ENCODE data around the gene NBDY. TPM values are rescaled to one million over a fixed set of nuclear protein-coding genes. Genes with fewer than 3 reads are reported as not detected.

NBDY gene
- total RNA-seq, 1 donor from 2014 or later = 21.4 TPM

- intact Hi-C loops (cut with DNase I) = no loop called here
- no peak for DNase-seq (ENCODE audit: missing footprints)
- no peak for ATAC-seq
Measured at GRCh38 chrX:56782352-56782751, 53.3 kb downstream of the NBDY start.

GRCh38 chrX:56782791-56783449 lies 53.9 kb downstream of the NBDY start:
- ATAC-seq = no peak
- no peak for DNase-seq (ENCODE audit: missing footprints)
- intact Hi-C loops (cut with DNase I) = no loop called here

- DNase-seq (ENCODE audit: missing footprints) (no peak), ATAC-seq (no peak)
- intact Hi-C loops (cut with DNase I) = no loop called here
Measured at GRCh38 chrX:56783450-56783831, 54.4 kb downstream of the NBDY start.

GRCh38 chrX:56783996-56784620 lies 55.1 kb downstream of the NBDY start:
- ATAC-seq (no peak), DNase-seq (ENCODE audit: missing footprints) (no peak)
- intact Hi-C loops (cut with DNase I) = no loop called here

GRCh38 chrX:56784666-56785065 lies 55.6 kb downstream of the NBDY start:
- intact Hi-C loops (cut with DNase I) = no loop called here
- DNase-seq (ENCODE audit: missing footprints) (no peak), ATAC-seq (no peak)

GRCh38 chrX:56785442-56785841 lies 56.4 kb downstream of the NBDY start:
- ATAC-seq = no peak
- intact Hi-C loops (cut with DNase I) = no loop called here

GRCh38 chrX:56786889-56787733 lies 58.1 kb downstream of the NBDY start:
- intact Hi-C loops (cut with DNase I) = no loop called here
- ATAC-seq (no peak), DNase-seq (ENCODE audit: missing footprints) (no peak)

More at GRCh38 chrX:56785442-56785841, 56.4 kb downstream of the NBDY start:
- DNase-seq (ENCODE audit: missing footprints) = no peak

GRCh38 chrX:56787734-56788152 lies 58.7 kb downstream of the NBDY start:
- intact Hi-C loops (cut with DNase I) = no loop called here
- DNase-seq (ENCODE audit: missing footprints) (no peak), ATAC-seq (no peak)

- ATAC-seq = no peak
- intact Hi-C loops (cut with DNase I) = no loop called here
- DNase-seq (ENCODE audit: missing footprints) = no peak
Measured at GRCh38 chrX:56788229-56788628, 59.2 kb downstream of the NBDY start.

- no peak for ATAC-seq
- DNase-seq (ENCODE audit: missing footprints) = no peak
- intact Hi-C loops (cut with DNase I) = no loop called here
Measured at GRCh38 chrX:56788717-56789122, 59.7 kb downstream of the NBDY start.

- ATAC-seq = no peak
- intact Hi-C loops (cut with DNase I) = no loop called here
- DNase-seq (ENCODE audit: missing footprints) = no peak
Measured at GRCh38 chrX:56789518-56790070, 60.6 kb downstream of the NBDY start.

GRCh38 chrX:56790778-56791177 lies 61.7 kb downstream of the NBDY start:
- DNase-seq (ENCODE audit: missing footprints) (no peak), ATAC-seq (no peak)
- intact Hi-C loops (cut with DNase I) = no loop called here

GRCh38 chrX:56791456-56791855 lies 62.4 kb downstream of the NBDY start:
- intact Hi-C loops (cut with DNase I) = no loop called here
- ATAC-seq = no peak

GRCh38 chrX:56792270-56793111 lies 63.4 kb downstream of the NBDY start:
- intact Hi-C loops (cut with DNase I) = no loop called here
- no peak for ATAC-seq
- no peak for DNase-seq (ENCODE audit: missing footprints)

More at GRCh38 chrX:56791456-56791855, 62.4 kb downstream of the NBDY start:
- no peak for DNase-seq (ENCODE audit: missing footprints)

- no peak for ATAC-seq
- no peak for DNase-seq (ENCODE audit: missing footprints)
- intact Hi-C loops (cut with DNase I) = no loop called here
Measured at GRCh38 chrX:56793112-56793430, 64.0 kb downstream of the NBDY start.

GRCh38 chrX:56793521-56794320 lies 64.7 kb downstream of the NBDY start:
- no peak for DNase-seq (ENCODE audit: missing footprints)
- ATAC-seq = no peak
- intact Hi-C loops (cut with DNase I) = no loop called here

GRCh38 chrX:56794404-56795230 lies 65.6 kb downstream of the NBDY start:
- intact Hi-C loops (cut with DNase I) = no loop called here
- DNase-seq (ENCODE audit: missing footprints) (no peak), ATAC-seq (no peak)
